ENCODE results near the gene FYCO1. TPM values are rescaled to one million over a fixed set of nuclear protein-coding genes. Genes with fewer than 3 reads are reported as not detected.

The FYCO1 gene
- total and polyA plus RNA-seq, 10 of the 15 experiments (the other 5 are each of a cell fraction or from before 2014, with no cell fraction given): 1.5 to 8.4 (median 6.5) TPM

GRCh38 chr3:45909542-45909941 is 86.1 kb downstream of the FYCO1 start (continued):
- TF ChIP-seq TCF12 (IDR thresholded peaks at IDR 0.05; ENCODE audit: low read depth, low read length) (peak; percentile 75), NFIC (IDR thresholded peaks at IDR 0.05; ENCODE audit: low read depth, low read length) (peak; percentile 67; the same call in 1 of the 2 replicates), ZNF207 (IDR thresholded peaks at IDR 0.05; ENCODE audit: borderline replicate concordance) (no peak), ZNF24 (IDR thresholded peaks at IDR 0.05) (no peak), ZBTB33 (IDR thresholded peaks at IDR 0.05) (no peak), NBN (IDR thresholded peaks at IDR 0.05) (peak; percentile 46; the same call in 1 of the 2 replicates), SP1 (IDR thresholded peaks at IDR 0.05; ENCODE audit: low read depth, low read length) (no peak), TBL1XR1 (IDR thresholded peaks at IDR 0.05; ENCODE audit: low read depth, low read length) (no peak), IKZF1 (conservative IDR thresholded peaks at IDR 0.05) (peak; percentile 77), ZNF217 (IDR thresholded peaks at IDR 0.05) (no peak), NFYB (IDR thresholded peaks at IDR 0.05; ENCODE audit: insufficient read depth, low read depth, low read length) (no peak), BRCA1 (IDR thresholded peaks at IDR 0.05; ENCODE audit: low read depth, low read length) (no peak), SREBF1 (IDR thresholded peaks at IDR 0.05; ENCODE audit: low read length) (no peak), BMI1 (IDR thresholded peaks at IDR 0.05; ENCODE audit: borderline replicate concordance) (peak; percentile 31; the same call in 1 of the 2 replicates), YBX1 (IDR thresholded peaks at IDR 0.05) (no peak), E2F8 (IDR thresholded peaks at IDR 0.05; ENCODE audit: low read depth, partially characterized antibody) (no peak), FOS (IDR thresholded peaks at IDR 0.05; ENCODE audit: borderline replicate concordance, extremely low read depth, insufficient read length) (no peak), POLR2AphosphoS2 (IDR thresholded peaks at IDR 0.05; ENCODE audit: low read depth, low read length) (no peak), ZNF622 (IDR thresholded peaks at IDR 0.05) (no peak)
- TF ChIP-seq, protein P1, sequence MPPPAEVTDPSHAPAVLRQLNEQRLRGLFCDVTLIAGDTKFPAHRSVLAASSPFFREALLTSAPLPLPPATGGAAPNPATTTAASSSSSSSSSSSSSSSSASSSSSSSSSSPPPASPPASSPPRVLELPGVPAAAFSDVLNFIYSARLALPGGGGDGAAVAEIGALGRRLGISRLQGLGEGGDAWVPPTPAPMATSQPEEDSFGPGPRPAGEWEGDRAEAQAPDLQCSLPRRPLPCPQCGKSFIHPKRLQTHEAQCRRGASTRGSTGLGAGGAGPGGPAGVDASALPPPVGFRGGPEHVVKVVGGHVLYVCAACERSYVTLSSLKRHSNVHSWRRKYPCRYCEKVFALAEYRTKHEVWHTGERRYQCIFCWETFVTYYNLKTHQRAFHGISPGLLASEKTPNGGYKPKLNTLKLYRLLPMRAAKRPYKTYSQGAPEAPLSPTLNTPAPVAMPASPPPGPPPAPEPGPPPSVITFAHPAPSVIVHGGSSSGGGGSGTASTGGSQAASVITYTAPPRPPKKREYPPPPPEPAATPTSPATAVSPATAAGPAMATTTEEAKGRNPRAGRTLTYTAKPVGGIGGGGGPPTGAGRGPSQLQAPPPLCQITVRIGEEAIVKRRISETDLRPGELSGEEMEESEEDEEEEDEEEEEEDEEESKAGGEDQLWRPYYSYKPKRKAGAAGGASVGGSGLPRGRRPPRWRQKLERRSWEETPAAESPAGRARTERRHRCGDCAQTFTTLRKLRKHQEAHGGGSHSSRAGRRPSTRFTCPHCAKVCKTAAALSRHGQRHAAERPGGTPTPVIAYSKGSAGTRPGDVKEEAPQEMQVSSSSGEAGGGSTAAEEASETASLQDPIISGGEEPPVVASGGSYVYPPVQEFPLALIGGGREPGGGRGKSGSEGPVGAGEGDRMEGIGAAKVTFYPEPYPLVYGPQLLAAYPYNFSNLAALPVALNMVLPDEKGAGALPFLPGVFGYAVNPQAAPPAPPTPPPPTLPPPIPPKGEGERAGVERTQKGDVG (CRISPR knock-in tag; IDR thresholded peaks at IDR 0.05): no peak
- TF ChIP-seq, protein P2, sequence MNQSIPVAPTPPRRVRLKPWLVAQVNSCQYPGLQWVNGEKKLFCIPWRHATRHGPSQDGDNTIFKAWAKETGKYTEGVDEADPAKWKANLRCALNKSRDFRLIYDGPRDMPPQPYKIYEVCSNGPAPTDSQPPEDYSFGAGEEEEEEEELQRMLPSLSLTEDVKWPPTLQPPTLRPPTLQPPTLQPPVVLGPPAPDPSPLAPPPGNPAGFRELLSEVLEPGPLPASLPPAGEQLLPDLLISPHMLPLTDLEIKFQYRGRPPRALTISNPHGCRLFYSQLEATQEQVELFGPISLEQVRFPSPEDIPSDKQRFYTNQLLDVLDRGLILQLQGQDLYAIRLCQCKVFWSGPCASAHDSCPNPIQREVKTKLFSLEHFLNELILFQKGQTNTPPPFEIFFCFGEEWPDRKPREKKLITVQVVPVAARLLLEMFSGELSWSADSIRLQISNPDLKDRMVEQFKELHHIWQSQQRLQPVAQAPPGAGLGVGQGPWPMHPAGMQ (IDR thresholded peaks at IDR 0.05; ENCODE audit: borderline replicate concordance): no peak
- TF ChIP-seq, protein P3, sequence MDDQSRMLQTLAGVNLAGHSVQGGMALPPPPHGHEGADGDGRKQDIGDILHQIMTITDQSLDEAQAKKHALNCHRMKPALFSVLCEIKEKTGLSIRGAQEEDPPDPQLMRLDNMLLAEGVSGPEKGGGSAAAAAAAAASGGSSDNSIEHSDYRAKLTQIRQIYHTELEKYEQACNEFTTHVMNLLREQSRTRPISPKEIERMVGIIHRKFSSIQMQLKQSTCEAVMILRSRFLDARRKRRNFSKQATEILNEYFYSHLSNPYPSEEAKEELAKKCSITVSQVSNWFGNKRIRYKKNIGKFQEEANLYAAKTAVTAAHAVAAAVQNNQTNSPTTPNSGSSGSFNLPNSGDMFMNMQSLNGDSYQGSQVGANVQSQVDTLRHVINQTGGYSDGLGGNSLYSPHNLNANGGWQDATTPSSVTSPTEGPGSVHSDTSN (IDR thresholded peaks at IDR 0.05; ENCODE audit: insufficient replicate concordance, low read depth, low read length): no peak

All from GM12878 (cell line).